Lower leg skin (tissue), 4 donors: ENCODE results near the gene DHX30. TPM values are rescaled to one million over a fixed set of nuclear protein-coding genes. Genes with fewer than 3 reads are reported as not detected.
A peak's percentile ranks its signal among the peaks of the same experiment; 100 is the strongest.

Experiments used
- DNase-seq, 2 donors: peaks; one replicate each; pipeline ENCODE4 v3.0.0-alpha.2; 2019; ENCODE audit warnings: low spot score in 2 of 2
- H3K4me3 ChIP-seq: fragments of 200-600 bp; sonication (generic); 2 replicates; pipeline ENCODE4 v1.5.1; 2017; ENCODE audit warnings: mild to moderate bottlenecking, low read depth; ENCODE audit not compliant: poor library complexity, severe bottlenecking
- POLR2A ChIP-seq, 2 donors: fragments of 450-650 bp; IDR thresholded peaks; one replicate each; pipeline ENCODE4 v1.6.1; 2016 to 2017; ENCODE audit warnings: antibody characterized with exemption in 2 of 2, mild to moderate bottlenecking in 1 of 2, moderate library complexity in 1 of 2
- WGBS, 2 donors: methylation state at CpG; one replicate each; pipeline ENCODE4 v1.1.5; 2018; 5-methylcytosine and 5-hydroxymethylcytosine counted together
- intact Hi-C: fragments of 100-400 bp; cut with DNase I; formaldehyde crosslinking; loops from one replicate; pipeline ENCODE4 v1.15.0; 2023; ENCODE audit warnings: low total_unique reads
- total RNA-seq, 4 donors: library from RNA; depleted of rRNA; stranded (reverse); fragments of >200 nt; gene quantifications; one replicate each; pipeline ENCODE4 v1.1.0, GENCODE V29; 2016
- TF ChIP-seq, protein P1 (sequence below), 3 donors: fragments of 450-650 bp; IDR thresholded peaks; one replicate each; pipeline ENCODE4 v1.5.1; 2016; ENCODE audit warnings: antibody characterized with exemption in 3 of 3, mild to moderate bottlenecking in 3 of 3, moderate library complexity in 2 of 3

DHX30 gene
- total RNA-seq, 4 donors from 2014 or later = 59.0 to 81.0 (median 66.7) TPM

DNA sequence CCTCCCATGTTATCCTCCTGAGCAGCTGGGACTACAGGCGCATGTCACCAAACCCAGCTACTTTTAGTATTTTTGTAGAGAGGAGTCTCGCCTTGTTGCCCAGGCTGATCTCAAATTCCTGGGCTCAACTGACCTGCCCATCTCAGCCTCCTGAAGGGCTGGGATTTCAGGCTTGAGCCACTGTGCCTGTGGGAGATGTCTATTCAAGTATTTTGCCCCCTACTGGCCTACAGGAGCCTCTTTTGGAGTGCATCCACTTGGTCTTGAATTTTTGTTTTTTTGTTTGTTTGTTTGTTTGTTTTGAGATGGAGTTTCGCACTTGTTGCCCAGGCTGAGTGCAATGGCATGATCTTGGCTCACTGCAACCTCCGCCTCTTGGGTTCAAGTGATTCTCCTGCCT lies 3.2 kb upstream of the DHX30 start:
- WGBS, 2 donors = 71 to 95% methylated on average over 4 of the region's 4 CpGs
- DNase-seq = no peak
- H3K4me3 ChIP-seq = no peak overlapping the region
- intact Hi-C loops = loop anchor here (10.0 kb wide), 1 partner anchor 375 kb away; no protein-coding TSS in a partner anchor
- no peak for TF ChIP-seq POLR2A (IDR thresholded peaks at IDR 0.05)
- TF ChIP-seq, protein P1, sequence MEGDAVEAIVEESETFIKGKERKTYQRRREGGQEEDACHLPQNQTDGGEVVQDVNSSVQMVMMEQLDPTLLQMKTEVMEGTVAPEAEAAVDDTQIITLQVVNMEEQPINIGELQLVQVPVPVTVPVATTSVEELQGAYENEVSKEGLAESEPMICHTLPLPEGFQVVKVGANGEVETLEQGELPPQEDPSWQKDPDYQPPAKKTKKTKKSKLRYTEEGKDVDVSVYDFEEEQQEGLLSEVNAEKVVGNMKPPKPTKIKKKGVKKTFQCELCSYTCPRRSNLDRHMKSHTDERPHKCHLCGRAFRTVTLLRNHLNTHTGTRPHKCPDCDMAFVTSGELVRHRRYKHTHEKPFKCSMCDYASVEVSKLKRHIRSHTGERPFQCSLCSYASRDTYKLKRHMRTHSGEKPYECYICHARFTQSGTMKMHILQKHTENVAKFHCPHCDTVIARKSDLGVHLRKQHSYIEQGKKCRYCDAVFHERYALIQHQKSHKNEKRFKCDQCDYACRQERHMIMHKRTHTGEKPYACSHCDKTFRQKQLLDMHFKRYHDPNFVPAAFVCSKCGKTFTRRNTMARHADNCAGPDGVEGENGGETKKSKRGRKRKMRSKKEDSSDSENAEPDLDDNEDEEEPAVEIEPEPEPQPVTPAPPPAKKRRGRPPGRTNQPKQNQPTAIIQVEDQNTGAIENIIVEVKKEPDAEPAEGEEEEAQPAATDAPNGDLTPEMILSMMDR (IDR thresholded peaks at IDR 0.05) = no peak

DNA sequence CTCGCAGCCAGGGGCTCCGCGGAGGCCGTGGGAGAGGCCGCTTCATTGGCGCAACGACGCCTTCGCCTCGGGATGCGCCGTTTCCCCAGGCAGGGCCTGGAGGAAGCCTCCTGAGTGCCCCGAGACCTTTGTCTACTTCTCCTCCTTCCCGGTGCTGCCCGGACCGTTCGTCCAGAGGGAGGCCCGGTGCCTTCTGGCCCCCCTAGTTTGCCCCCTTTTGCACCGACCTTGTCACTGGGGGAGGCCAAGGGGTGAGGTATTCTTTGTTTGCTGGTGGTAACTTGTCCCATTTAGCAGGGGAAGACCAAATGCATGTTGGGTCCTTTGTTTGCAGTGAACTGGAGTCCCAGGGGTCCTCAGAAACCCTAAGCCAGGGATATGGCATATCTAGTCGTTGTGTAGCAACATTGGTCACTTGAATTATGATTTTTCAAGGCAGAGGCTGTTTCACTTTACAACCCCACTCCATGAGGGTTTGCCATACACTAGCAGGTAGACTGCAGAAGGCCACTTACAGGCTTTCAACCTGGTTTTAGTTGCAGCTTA lies 615 bp downstream of the DHX30 start:
- H3K4me3 ChIP-seq = peak overlapping the region; percentile 84
- TF ChIP-seq, protein P1 (IDR thresholded peaks at IDR 0.05) = no peak
- no peak for DNase-seq
- intact Hi-C loops = no loop called here
- 1% methylated on average over 11 to 20 of the region's 20 CpGs for WGBS, 2 donors

DNA sequence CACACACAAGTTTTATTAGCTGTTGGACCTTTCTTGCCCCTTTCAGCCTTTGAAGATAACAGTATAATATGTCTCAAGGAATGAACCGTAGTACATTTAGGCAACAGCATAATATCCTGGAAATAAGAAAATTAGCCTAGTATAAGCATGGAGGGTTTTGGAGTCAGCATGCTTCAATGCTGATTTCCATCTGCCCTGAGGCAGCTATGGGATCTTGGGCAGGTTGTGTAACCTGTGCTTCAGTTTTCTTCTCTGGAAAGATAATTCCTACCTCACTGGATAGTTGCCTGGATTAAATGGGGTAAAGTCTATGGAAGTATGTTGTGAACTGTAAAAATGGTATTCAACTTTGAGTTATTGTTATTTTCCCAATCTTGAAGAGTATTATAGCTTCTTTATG lies 1.6 kb downstream of the DHX30 start:
- DNase-seq = no peak
- 59 to 67% methylated on average over 1 of the region's 1 CpG for WGBS, 2 donors
- H3K4me3 ChIP-seq = no peak overlapping the region
- intact Hi-C loops = no loop called here
- no peak for TF ChIP-seq POLR2A (IDR thresholded peaks at IDR 0.05)
- TF ChIP-seq, protein P1 (IDR thresholded peaks at IDR 0.05) = no peak

DNA sequence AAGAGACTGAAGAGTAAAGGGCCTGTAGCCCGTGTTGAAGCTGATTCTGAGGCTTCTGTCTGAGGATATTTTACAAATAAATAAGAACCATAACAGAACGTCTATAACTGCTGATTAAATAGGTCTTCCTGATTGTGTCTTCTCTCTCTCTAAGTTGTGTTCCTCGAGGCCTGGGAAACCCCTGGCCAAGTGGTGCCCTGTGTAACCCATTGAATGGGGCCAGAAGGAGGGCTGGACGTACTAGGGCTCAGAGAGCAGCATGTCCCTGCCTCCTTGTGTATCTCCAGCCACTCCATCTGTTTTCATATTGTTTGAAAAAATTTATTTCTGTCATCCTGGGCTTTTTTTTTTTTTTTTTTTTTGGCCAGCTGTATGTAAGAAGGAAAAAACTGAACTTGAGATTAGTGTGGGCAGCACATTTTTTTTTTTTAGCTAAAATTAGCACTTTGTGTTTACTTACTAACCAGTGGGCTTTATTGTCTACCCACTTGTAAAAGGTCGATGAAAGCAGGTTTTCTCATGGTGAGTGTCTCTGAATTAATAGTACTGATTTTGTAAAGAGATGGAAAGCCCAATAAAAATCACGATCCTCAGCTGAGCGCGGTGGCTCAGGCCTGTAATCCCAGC lies 10.7 kb downstream of the DHX30 start:
- 84% methylated on average over 8 of the region's 8 CpGs for WGBS, 2 donors
- TF ChIP-seq, protein P1 (IDR thresholded peaks at IDR 0.05) = no peak
- TF ChIP-seq POLR2A (IDR thresholded peaks at IDR 0.05) = no peak
- intact Hi-C loops = no loop called here

DNA sequence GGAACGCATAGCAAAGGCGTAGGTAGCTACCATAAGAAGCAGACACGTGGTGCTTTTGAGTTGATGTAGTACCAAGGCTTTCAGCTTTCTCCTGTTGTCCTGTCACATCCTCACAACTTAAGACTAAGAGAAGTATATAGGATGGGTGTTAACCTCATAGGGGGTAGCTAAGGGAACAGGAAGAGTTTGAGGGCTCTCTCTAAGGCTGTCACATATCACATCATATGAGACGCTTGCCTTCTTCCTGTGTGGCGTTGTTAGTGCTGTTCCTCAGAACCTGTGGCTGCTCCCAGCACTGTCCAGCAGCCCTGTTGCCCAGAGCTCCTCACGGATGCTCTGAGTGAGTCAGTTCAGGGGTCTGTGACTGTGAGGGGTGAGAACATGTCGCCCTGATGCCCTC lies 14.7 kb downstream of the DHX30 start:
- WGBS, 2 donors = 97% methylated on average over 7 of the region's 7 CpGs
- TF ChIP-seq, protein P1 (IDR thresholded peaks at IDR 0.05) = no peak
- TF ChIP-seq POLR2A (IDR thresholded peaks at IDR 0.05) = no peak
- no peak for DNase-seq
- intact Hi-C loops = no loop called here
- no peak overlapping the region for H3K4me3 ChIP-seq

More for the DNA sequence above, 10.7 kb downstream of the DHX30 start:
- no peak overlapping the region for H3K4me3 ChIP-seq
- DNase-seq = no peak
